H1 (cell line): Measurements from ENCODE around the gene OR13C5. TPM values are rescaled to one million over a fixed set of nuclear protein-coding genes. Genes with fewer than 3 reads are reported as not detected.

ENCODE experiments used
- CTCF ChIA-PET: fragments of 300-600 bp; sonication (Branson Sonifier 250); formaldehyde crosslinking; loops from one replicate; lab custom pipeline; 2021; ENCODE audit not compliant: partially characterized antibody; lab: Charles Lee
- POLR2A ChIA-PET: fragments of 300-600 bp; sonication (Branson Sonifier 250); formaldehyde crosslinking; loops from one replicate; lab custom pipeline; 2021; ENCODE audit warnings: inconsistent platforms; ENCODE audit not compliant: partially characterized antibody; lab: Charles Lee
- DNase-seq, 2 experiments: peaks; one replicate each; pipeline versions ENCODE4 v3.0.0 to v3.0.0-alpha.2; 2010 to 2022; ENCODE audit warnings: low spot score in 2 of 2, low read depth in 1 of 2, mixed read lengths in 1 of 2
- FAIRE-seq: peaks from 2 replicates; lab custom pipeline; 2011; peaks lifted over from hg19 to GRCh38; lab: Jason Lieb, UNC
- H2AFZ ChIP-seq: 2 replicates; pipeline ENCODE4 v1.8.1; 2012; ENCODE audit warnings: low read length, inconsistent platforms
- H2AK5ac ChIP-seq: 2 replicates; pipeline ENCODE4 v1.6.1; 2013; ENCODE audit warnings: low read depth, low read length
- H2BK120ac ChIP-seq: replicated peaks from 2 replicates; pipeline ENCODE3; 2013; ENCODE audit warnings: low read depth, low read length, inconsistent platforms
- H2BK12ac ChIP-seq: 2 replicates; pipeline ENCODE4 v1.6.1; 2013; ENCODE audit warnings: low read depth, low read length
- H2BK15ac ChIP-seq: 2 replicates; pipeline ENCODE4 v1.6.1; 2013; ENCODE audit warnings: low read length
- H2BK20ac ChIP-seq: 2 replicates; pipeline ENCODE4 v1.6.1; 2013; ENCODE audit warnings: low read length
- H2BK5ac ChIP-seq: 2 replicates; pipeline ENCODE4 v1.6.1; 2013; ENCODE audit warnings: low read depth, low read length
- H3K14ac ChIP-seq: 2 replicates; pipeline ENCODE4 v1.6.1; 2013; ENCODE audit warnings: inconsistent platforms; ENCODE audit not compliant: insufficient read length
- H3K18ac ChIP-seq: 2 replicates; pipeline ENCODE4 v1.6.1; 2013; ENCODE audit warnings: low read length; ENCODE audit errors: extremely low read depth
- H3K23ac ChIP-seq: 2 replicates; pipeline ENCODE4 v1.6.1; 2013; ENCODE audit warnings: inconsistent platforms; ENCODE audit not compliant: insufficient read length
- H3K23me2 ChIP-seq: 2 replicates; pipeline ENCODE4 v1.6.1; 2013; ENCODE audit warnings: low read depth, low read length
- H3K27ac ChIP-seq: 2 replicates; pipeline ENCODE4 v1.6.1; 2011; ENCODE audit warnings: low read depth, low read length, inconsistent platforms
- H3K27me3 ChIP-seq, 4 experiments: replicated peaks in 1 of 4; 1 replicate in 1 of 4; 2 replicates in 3 of 4; pipeline versions ENCODE4 v1.6.1 to v1.8.1; 2011 to 2013; ENCODE audit warnings: low read length in 3 of 4, mild to moderate bottlenecking in 3 of 4, inconsistent platforms in 2 of 4, mixed read lengths in 2 of 4, moderate library complexity in 1 of 4; ENCODE audit not compliant: control insufficient read depth in 3 of 4, insufficient read depth in 3 of 4; ENCODE audit errors: extremely low read depth in 1 of 4
- H3K36me3 ChIP-seq, 4 experiments: 2 replicates each; pipeline versions ENCODE4 v1.6.1 to v1.8.1; 2011 to 2013; ENCODE audit warnings: mild to moderate bottlenecking in 4 of 4, low read length in 3 of 4, moderate library complexity in 2 of 4, control low read depth in 1 of 4, inconsistent platforms in 1 of 4; ENCODE audit not compliant: insufficient read depth in 4 of 4, control insufficient read depth in 2 of 4
- H3K4ac ChIP-seq: replicated peaks from 2 replicates; pipeline ENCODE3; 2013; ENCODE audit warnings: low read length, low read depth, mixed read lengths, inconsistent platforms; ENCODE audit not compliant: insufficient read length
- H3K4me1 ChIP-seq, 4 experiments: replicated peaks in 1 of 4; 1 replicate in 1 of 4; 2 replicates in 3 of 4; pipeline versions ENCODE4 v1.6.1 to v1.8.1; 2011 to 2013; ENCODE audit warnings: low read length in 3 of 4, inconsistent platforms in 2 of 4, mixed read lengths in 1 of 4; ENCODE audit not compliant: insufficient read depth in 4 of 4, control insufficient read depth in 3 of 4
- H3K4me2 ChIP-seq, 2 experiments: 2 replicates each; pipeline versions ENCODE4 v1.6.1 to v1.8.1; 2011 to 2013; ENCODE audit warnings: low read depth in 2 of 2, low read length in 2 of 2, control low read depth in 1 of 2, inconsistent platforms in 1 of 2, mild to moderate bottlenecking in 1 of 2; ENCODE audit not compliant: insufficient read depth in 1 of 2
- H3K4me3 ChIP-seq, 4 experiments: fragments of 200-600, 300-600 bp in 1 of 4; sonication (generic), shearing (Covaris generic), sonication (Bioruptor Twin) in 1 of 4; 2 replicates each; pipeline versions ENCODE4 v1.5.1 to v1.8.1; 2011 to 2016; ENCODE audit warnings: low read length in 4 of 4, low read depth in 3 of 4, control low read depth in 2 of 4, inconsistent platforms in 2 of 4, mild to moderate bottlenecking in 2 of 4, mixed read lengths in 1 of 4, moderate library complexity in 1 of 4; ENCODE audit not compliant: insufficient read depth in 2 of 4; ENCODE audit errors: extremely low read depth in 1 of 4
- H3K56ac ChIP-seq: replicated peaks from 2 replicates; pipeline ENCODE3; 2013; ENCODE audit warnings: low read depth, mild to moderate bottlenecking, mixed read lengths, low read length, inconsistent platforms; ENCODE audit not compliant: insufficient read length
- H3K79me1 ChIP-seq: 2 replicates; pipeline ENCODE4 v1.6.1; 2013; ENCODE audit warnings: low read depth, low read length, control low read depth
- H3K79me2 ChIP-seq, 2 experiments: 2 replicates each; pipeline versions ENCODE4 v1.6.1 to v1.8.1; 2012 to 2013; ENCODE audit warnings: low read length in 2 of 2, mild to moderate bottlenecking in 2 of 2, inconsistent platforms in 1 of 2; ENCODE audit not compliant: insufficient read depth in 2 of 2, control insufficient read depth in 1 of 2
- H3K9ac ChIP-seq, 4 experiments: replicated peaks in 1 of 4; 1 replicate in 1 of 4; 2 replicates in 3 of 4; pipeline versions ENCODE4 v1.6.1 to v1.8.1; 2011 to 2013; ENCODE audit warnings: low read depth in 3 of 4, low read length in 3 of 4, control low read depth in 2 of 4, mild to moderate bottlenecking in 2 of 4, moderate library complexity in 2 of 4, inconsistent platforms in 1 of 4; ENCODE audit errors: extremely low read depth in 1 of 4
- H3K9me3 ChIP-seq, 2 experiments: 2 replicates each; pipeline versions ENCODE4 v1.6.1 to v1.8.1; 2012 to 2013; ENCODE audit warnings: mild to moderate bottlenecking in 2 of 2, moderate library complexity in 2 of 2, control low read depth in 1 of 2, inconsistent platforms in 1 of 2, low read depth in 1 of 2, low read length in 1 of 2, mixed read lengths in 1 of 2; ENCODE audit not compliant: insufficient read depth in 2 of 2
- H4K20me1 ChIP-seq, 2 experiments: replicated peaks in 1 of 2; 2 replicates each; pipeline versions ENCODE3 to v1.8.1; 2011 to 2013; ENCODE audit warnings: inconsistent platforms in 2 of 2, low read length in 2 of 2, mild to moderate bottlenecking in 1 of 2; ENCODE audit not compliant: insufficient read depth in 2 of 2, control insufficient read depth in 1 of 2
- H4K5ac ChIP-seq: 2 replicates; pipeline ENCODE4 v1.6.1; 2013; ENCODE audit warnings: low read length, low read depth, mixed read lengths, inconsistent platforms; ENCODE audit not compliant: insufficient read length
- H4K8ac ChIP-seq: 2 replicates; pipeline ENCODE4 v1.8.0; 2013; ENCODE audit warnings: mild to moderate bottlenecking, moderate library complexity, low read length, inconsistent platforms; ENCODE audit not compliant: insufficient read depth; ENCODE audit errors: extremely low read depth
- H4K91ac ChIP-seq: replicated peaks from 2 replicates; pipeline ENCODE3; 2013; ENCODE audit warnings: low read length, mixed read lengths, inconsistent platforms; ENCODE audit not compliant: insufficient read length
- ASH2L ChIP-seq: fragments of 200-600, 300-600 bp; sonication (generic); IDR thresholded peaks from one replicate; pipeline ENCODE4 v1.7.1; 2017; ENCODE audit warnings: low read length
- BCL11A ChIP-seq, 2 experiments: IDR thresholded peaks; one replicate each; pipeline ENCODE4 v1.6.1; 2011; ENCODE audit warnings: low read depth in 2 of 2, low read length in 2 of 2, mild to moderate bottlenecking in 2 of 2
- CTBP2 ChIP-seq: IDR thresholded peaks from 2 replicates; pipeline ENCODE4 v1.7.0; 2011; ENCODE audit warnings: borderline replicate concordance, mild to moderate bottlenecking, moderate library complexity, mixed read lengths, low read length; ENCODE audit not compliant: insufficient read depth, insufficient read length
- EZH2 ChIP-seq: fragments of 200-600 bp; sonication (generic); IDR thresholded peaks from 2 replicates; pipeline ENCODE4 v1.7.1; 2012; ENCODE audit warnings: low read depth, mild to moderate bottlenecking, moderate library complexity, low read length, inconsistent platforms; ENCODE audit not compliant: severe bottlenecking
- GTF2F1 ChIP-seq: IDR thresholded peaks from 2 replicates; pipeline ENCODE4 v1.6.1; 2012; ENCODE audit warnings: low read depth, low read length, improper control_type of control experiment, borderline replicate concordance
- HDAC6 ChIP-seq: IDR thresholded peaks from one replicate; pipeline ENCODE4 v1.7.1; 2012; ENCODE audit warnings: low read depth, mild to moderate bottlenecking, inconsistent platforms, low read length, moderate library complexity
- KDM1A ChIP-seq: fragments of 200-600, 300-600 bp; sonication (generic); IDR thresholded peaks from 2 replicates; pipeline ENCODE4 v1.7.1; 2016; ENCODE audit warnings: mild to moderate bottlenecking, low read length, borderline replicate concordance
- KDM4A ChIP-seq: IDR thresholded peaks from one replicate; pipeline ENCODE4 v1.7.1; 2012; ENCODE audit warnings: low read depth, mild to moderate bottlenecking, moderate library complexity, low read length, inconsistent platforms; ENCODE audit not compliant: severe bottlenecking
- POLR2AphosphoS5 ChIP-seq: IDR thresholded peaks from 2 replicates; pipeline ENCODE4 v1.6.1; 2011; ENCODE audit warnings: low read depth, low read length
- SIN3A ChIP-seq, 2 experiments: IDR thresholded peaks in 1 of 2; conservative IDR thresholded peaks in 1 of 2; 2 replicates each; pipeline ENCODE4 v1.6.1; 2011 to 2012; ENCODE audit warnings: low read length in 2 of 2, improper control_type of control experiment in 1 of 2, low read depth in 1 of 2, mild to moderate bottlenecking in 1 of 2
- SP1 ChIP-seq: IDR thresholded peaks from 2 replicates; pipeline ENCODE4 v1.6.1; 2011; ENCODE audit warnings: low read depth, low read length
- SP2 ChIP-seq: IDR thresholded peaks from 2 replicates; pipeline ENCODE4 v1.6.1; 2012; ENCODE audit warnings: mild to moderate bottlenecking, low read length, inconsistent platforms
- SP4 ChIP-seq: IDR thresholded peaks from 2 replicates; pipeline ENCODE4 v1.6.1; 2012; ENCODE audit warnings: low read length, inconsistent platforms
- TAF1 ChIP-seq: IDR thresholded peaks from 2 replicates; pipeline ENCODE4 v1.6.1; 2011; ENCODE audit warnings: mild to moderate bottlenecking, low read depth, low read length
- TBP ChIP-seq: IDR thresholded peaks from 2 replicates; pipeline ENCODE4 v1.6.1; 2011; ENCODE audit warnings: low read depth, low read length, improper control_type of control experiment
- TEAD4 ChIP-seq: IDR thresholded peaks from 2 replicates; pipeline ENCODE4 v1.6.1; 2012; ENCODE audit warnings: low read depth, low read length, inconsistent platforms, mixed read lengths
- WGBS, 2 experiments: shearing (Covaris generic) in 1 of 2; methylation state at CpG; one replicate each; pipeline versions ENCODE4 v1.1.6 to v1.1.7; 2013 to 2015; ENCODE audit warnings: low lambda C conversion rate in 2 of 2, mixed read lengths in 2 of 2, inconsistent platforms in 1 of 2, low coverage in 1 of 2, missing lambda C conversion rate in 1 of 2; ENCODE audit not compliant: insufficient replicate concordance in 2 of 2, insufficient coverage in 1 of 2, insufficient read length in 1 of 2; ENCODE audit errors: extremely low coverage in 1 of 2, missing lambda C conversion rate in 1 of 2; 5-methylcytosine and 5-hydroxymethylcytosine counted together
- polyA plus RNA-seq, 7 experiments: library from polyadenylated mRNA; depleted of rRNA in 3 of 7; stranded (reverse) in 5 of 7; unstranded in 2 of 7; fragments of >200 nt in 5 of 7; fragments of 200-250 nt in 2 of 7; gene quantifications; 1 replicate in 5 of 7; 2 replicates in 1 of 7; 4 replicates in 1 of 7; pipeline versions ENCODE4 v1.2.1 to v1.2.3, GENCODE V29; 2011 to 2013; ENCODE audit warnings: missing spikeins in 2 of 7, mixed read lengths in 2 of 7
- total RNA-seq: library from RNA; stranded (reverse); fragmentation: NEBNext Ultra II Directional; extraction: Animal tissue kit (Norgen Biotek cat#: 25700); gene quantifications from 2 replicates; pipeline ENCODE4 v1.2.1, GENCODE V29; 2021

OR13C5 gene
- total and polyA plus RNA-seq, 2 of the 8 experiments (the other 6 are each of a cell fraction or from before 2014, with no cell fraction given): not detected

DNA sequence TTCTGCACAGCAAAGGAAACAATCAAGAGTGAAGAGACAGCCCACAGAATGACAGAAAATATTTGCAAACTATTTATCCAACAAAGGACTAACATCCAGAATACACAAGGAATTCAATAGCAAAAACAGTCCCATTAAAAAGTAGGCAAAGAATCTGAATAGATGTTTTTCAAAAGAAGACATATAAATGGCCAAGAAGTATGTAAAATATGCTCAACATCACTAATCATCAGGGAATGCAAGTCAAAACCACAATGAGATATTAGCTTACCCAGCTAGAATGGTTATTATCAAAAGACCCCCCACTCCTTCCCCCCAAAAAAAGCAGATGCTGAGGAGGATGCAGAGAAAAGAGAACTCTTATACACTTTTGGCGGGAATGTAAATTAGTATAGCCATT is 43.7 kb downstream of the OR13C5 start:
- H3K23ac ChIP-seq: no peak overlapping the region
- no peak overlapping the region for H4K91ac ChIP-seq
- H2BK5ac ChIP-seq: no peak overlapping the region
- no peak overlapping the region for H2AK5ac ChIP-seq
- no peaks in the 10 kb centered on the region for H4K20me1 ChIP-seq
- no peak overlapping the region for H3K56ac ChIP-seq
- WGBS, 2 experiments: 95% methylated on average over 1 of the region's 1 CpG; no CpG with 5 or more reads in 1 of the 2 experiments
- H3K79me1 ChIP-seq: no peaks in the 10 kb centered on the region
- no peaks in the 10 kb centered on the region for H3K9me3 ChIP-seq
- H3K27ac ChIP-seq: no peak overlapping the region
- no peak overlapping the region for H3K4ac ChIP-seq
- no peak overlapping the region for H4K5ac ChIP-seq
- H2BK12ac ChIP-seq: no peak overlapping the region
- H3K18ac ChIP-seq: no peak overlapping the region
- no peak overlapping the region for H3K4me2 ChIP-seq
- H3K36me3 ChIP-seq: no peaks in the 10 kb centered on the region
- no peak for FAIRE-seq
- no peak overlapping the region for H3K14ac ChIP-seq
- no peak overlapping the region for H4K8ac ChIP-seq
- H2BK20ac ChIP-seq: no peak overlapping the region
- no peak overlapping the region for H2BK15ac ChIP-seq
- POLR2A ChIA-PET: no interaction called here
- H3K4me1 ChIP-seq: no peaks in the 10 kb centered on the region
- H2BK120ac ChIP-seq: no peak overlapping the region
- CTCF ChIA-PET: no interaction called here
- no peaks in the 10 kb centered on the region for H3K79me2 ChIP-seq
- H3K9ac ChIP-seq: no peak overlapping the region
- H2AFZ ChIP-seq: no peak overlapping the region
- H3K23me2 ChIP-seq: no peaks in the 10 kb centered on the region
- H3K27me3 ChIP-seq: no peaks in the 10 kb centered on the region
- DNase-seq: no peak
- no peak overlapping the region for H3K4me3 ChIP-seq
- no peak for TF ChIP-seq POLR2AphosphoS5
- no peak for TF ChIP-seq SP2
- no peak for TF ChIP-seq HDAC6
- TF ChIP-seq SP4: no peak
- TF ChIP-seq ASH2L: no peak
- TF ChIP-seq SP1: no peak
- TF ChIP-seq EZH2: no peak
- TF ChIP-seq CTBP2: no peak
- no peak for TF ChIP-seq KDM4A
- no peak for TF ChIP-seq BCL11A (IDR thresholded peaks at IDR 0.05; ENCODE audit: low read depth in 2 of 2, low read length in 2 of 2)
- TF ChIP-seq GTF2F1: no peak
- TF ChIP-seq TAF1: no peak
- no peak for TF ChIP-seq KDM1A
- no peak for TF ChIP-seq TEAD4
- TF ChIP-seq TBP: no peak
- TF ChIP-seq SIN3A (conservative IDR thresholded peaks at IDR 0.05 in 1 of 2, IDR thresholded peaks at IDR 0.05 in 1 of 2; ENCODE audit: low read depth in 1 of 2, low read length in 2 of 2): no peak
